HepG2 (cell line): ENCODE data around the gene CLEC16A. TPM values are rescaled to one million over a fixed set of nuclear protein-coding genes. Genes with fewer than 3 reads are reported as not detected.

Source experiments
- AFF4 ChIP-seq: sonication (generic); formaldehyde crosslinking; IDR thresholded peaks from 2 replicates; pipeline ENCODE4 v1.4.0; 2020; ENCODE audit warnings: missing genetic modification reagents
- CREM ChIP-seq, 2 experiments: sonication (generic) in 1 of 2; formaldehyde crosslinking in 1 of 2; IDR thresholded peaks; 2 replicates each; pipeline versions ENCODE4 v1.4.0 to v1.6.1; 2016 to 2020; ENCODE audit warnings: antibody characterized with exemption in 1 of 2, mild to moderate bottlenecking in 1 of 2, missing genetic modification reagents in 1 of 2
- EED ChIP-seq: sonication (generic); formaldehyde crosslinking; IDR thresholded peaks from 2 replicates; pipeline ENCODE4 v1.5.0; 2020; ENCODE audit warnings: mild to moderate bottlenecking, missing genetic modification reagents
- ETS1 ChIP-seq: sonication (generic); formaldehyde crosslinking; IDR thresholded peaks from 2 replicates; pipeline ENCODE4 v1.4.0; 2020; ENCODE audit warnings: missing genetic modification reagents
- HOXA7 ChIP-seq: sonication (generic); formaldehyde crosslinking; IDR thresholded peaks from 2 replicates; pipeline ENCODE4 v1.8.1; 2022; ENCODE audit warnings: mild to moderate bottlenecking, missing genetic modification reagents, moderate library complexity
- MBD4 ChIP-seq: IDR thresholded peaks from 2 replicates; pipeline ENCODE4 v1.6.1; 2012; ENCODE audit warnings: low read length, inconsistent platforms, borderline replicate concordance
- NFE2L1 ChIP-seq: sonication (generic); formaldehyde crosslinking; IDR thresholded peaks from 2 replicates; pipeline ENCODE4 v1.4.0; 2020; ENCODE audit warnings: missing genetic modification reagents, mild to moderate bottlenecking, borderline replicate concordance
- NKX3-1 ChIP-seq: sonication (generic); formaldehyde crosslinking; IDR thresholded peaks from 2 replicates; pipeline ENCODE4 v1.5.0; 2020; ENCODE audit warnings: missing genetic modification reagents
- PHB2 ChIP-seq: fragments of 450-650 bp; IDR thresholded peaks from 2 replicates; pipeline ENCODE4 v1.6.1; 2018; ENCODE audit not compliant: partially characterized antibody
- PRPF4 ChIP-seq: fragments of 200-400 bp; formaldehyde crosslinking; IDR thresholded peaks from 2 replicates; pipeline ENCODE4 v1.6.1; 2016; ENCODE audit warnings: low read length, low read depth; ENCODE audit not compliant: poor library complexity, severe bottlenecking
- ZBTB7A ChIP-seq: sonication (generic); formaldehyde crosslinking; IDR thresholded peaks from 2 replicates; pipeline ENCODE4 v1.8.0; 2022; ENCODE audit warnings: mild to moderate bottlenecking, missing genetic modification reagents
- ZNF205 ChIP-seq: IDR thresholded peaks from 2 replicates; pipeline ENCODE4 v1.6.1; 2018; ENCODE audit warnings: missing biosample characterization, missing genetic modification reagents
- ZNF296 ChIP-seq: sonication (generic); formaldehyde crosslinking; conservative IDR thresholded peaks from 2 replicates; pipeline ENCODE4 v1.5.0; 2020; ENCODE audit warnings: mild to moderate bottlenecking, missing genetic modification reagents
- ZNF362 ChIP-seq: sonication (generic); formaldehyde crosslinking; IDR thresholded peaks from 2 replicates; pipeline ENCODE4 v1.4.0; 2020; ENCODE audit warnings: missing genetic modification reagents, mild to moderate bottlenecking, borderline replicate concordance
- ZNF558 ChIP-seq: sonication (generic); formaldehyde crosslinking; IDR thresholded peaks from 2 replicates; pipeline ENCODE4 v1.9.0; 2022; ENCODE audit warnings: mild to moderate bottlenecking, missing genetic modification reagents, borderline replicate concordance
- ZNF660 ChIP-seq: sonication (generic); formaldehyde crosslinking; IDR thresholded peaks from 2 replicates; pipeline ENCODE4 v1.5.1; 2020; ENCODE audit warnings: mild to moderate bottlenecking, low read depth, missing genetic modification reagents, borderline replicate concordance
- ZNF878 ChIP-seq: sonication (generic); formaldehyde crosslinking; IDR thresholded peaks from 2 replicates; pipeline ENCODE4 v1.8.1; 2023; ENCODE audit warnings: mild to moderate bottlenecking, missing genetic modification reagents, moderate library complexity
- ZSCAN31 ChIP-seq: sonication (generic); formaldehyde crosslinking; IDR thresholded peaks from 2 replicates; pipeline ENCODE4 v1.5.0; 2020; ENCODE audit warnings: low read depth, mild to moderate bottlenecking, missing genetic modification reagents
- polyA plus RNA-seq, 8 experiments: library from polyadenylated mRNA; depleted of rRNA in 3 of 8; stranded (reverse) in 7 of 8; unstranded in 1 of 8; fragments of >200 nt; fragmentation: Illumina TruSeq in 4 of 8; extraction: Trizol in 4 of 8; gene quantifications; 2 replicates each; pipeline versions ENCODE4 v1.2.1 to v1.2.3, GENCODE V29; 2011 to 2016; ENCODE audit warnings: low read depth in 4 of 8, missing spikeins in 1 of 8, mixed read lengths in 1 of 8; ENCODE audit not compliant: insufficient read depth in 1 of 8
- total RNA-seq, 5 experiments: library from RNA; depleted of rRNA; stranded (reverse); fragments of >200 nt; fragmentation: Illumina TruSeq; extraction: Trizol; gene quantifications; 2 replicates each; pipeline ENCODE4 v1.2.3, GENCODE V29; 2016; ENCODE audit warnings: low read depth in 1 of 5
- TF ChIP-seq, protein P1 (sequence below), 2 experiments: sonication (generic) in 1 of 2; formaldehyde crosslinking in 1 of 2; IDR thresholded peaks; 2 replicates each; pipeline versions ENCODE4 v1.4.0 to v1.6.1; 2016 to 2020; ENCODE audit warnings: borderline replicate concordance in 1 of 2, low read depth in 1 of 2, mild to moderate bottlenecking in 1 of 2, missing genetic modification reagents in 1 of 2

Gene CLEC16A
- total and polyA plus RNA-seq, 2 of the 13 experiments (the other 11 are each of a cell fraction or from before 2014, with no cell fraction given) = 8.5 to 10.3 TPM

DNA sequence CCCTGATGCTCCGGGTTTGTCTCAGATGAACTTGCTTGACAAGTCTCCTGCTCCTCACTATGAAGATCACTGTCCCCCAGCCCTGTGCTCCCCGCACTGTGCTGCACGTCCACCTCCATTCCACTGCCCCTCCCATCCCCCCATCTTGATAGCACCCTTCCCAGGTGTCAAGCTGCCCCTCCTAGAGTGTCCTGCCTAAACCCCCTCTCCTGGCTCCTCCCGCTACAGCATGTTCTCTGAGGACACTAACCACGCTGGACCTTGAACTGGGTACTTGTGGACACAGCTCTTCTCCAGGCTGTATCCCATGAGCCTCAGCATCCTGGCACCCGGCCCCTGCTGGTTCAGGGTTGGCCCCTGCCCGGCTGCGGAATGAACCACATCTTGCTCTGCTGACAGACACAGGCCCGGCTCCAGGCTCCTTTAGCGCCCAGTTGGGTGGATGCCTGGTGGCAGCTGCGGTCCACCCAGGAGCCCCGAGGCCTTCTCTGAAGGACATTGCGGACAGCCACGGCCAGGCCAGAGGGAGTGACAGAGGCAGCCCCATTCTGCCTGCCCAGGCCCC lies 20.6 kb upstream of the CLEC16A start (continued):
- TF ChIP-seq, protein P1, sequence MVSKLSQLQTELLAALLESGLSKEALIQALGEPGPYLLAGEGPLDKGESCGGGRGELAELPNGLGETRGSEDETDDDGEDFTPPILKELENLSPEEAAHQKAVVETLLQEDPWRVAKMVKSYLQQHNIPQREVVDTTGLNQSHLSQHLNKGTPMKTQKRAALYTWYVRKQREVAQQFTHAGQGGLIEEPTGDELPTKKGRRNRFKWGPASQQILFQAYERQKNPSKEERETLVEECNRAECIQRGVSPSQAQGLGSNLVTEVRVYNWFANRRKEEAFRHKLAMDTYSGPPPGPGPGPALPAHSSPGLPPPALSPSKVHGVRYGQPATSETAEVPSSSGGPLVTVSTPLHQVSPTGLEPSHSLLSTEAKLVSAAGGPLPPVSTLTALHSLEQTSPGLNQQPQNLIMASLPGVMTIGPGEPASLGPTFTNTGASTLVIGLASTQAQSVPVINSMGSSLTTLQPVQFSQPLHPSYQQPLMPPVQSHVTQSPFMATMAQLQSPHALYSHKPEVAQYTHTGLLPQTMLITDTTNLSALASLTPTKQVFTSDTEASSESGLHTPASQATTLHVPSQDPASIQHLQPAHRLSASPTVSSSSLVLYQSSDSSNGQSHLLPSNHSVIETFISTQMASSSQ (IDR thresholded peaks at IDR 0.05; ENCODE audit: low read depth) = no peak
- TF ChIP-seq, protein P1 (CRISPR knock-in tag; IDR thresholded peaks at IDR 0.05; ENCODE audit: borderline replicate concordance) = peak; percentile 67
- no peak for TF ChIP-seq PHB2
- TF ChIP-seq NFE2L1 = no peak
- 0 out of 2 replicates have a peak, but pooled peaks have one; percentile 23 for TF ChIP-seq CREM (IDR thresholded peaks at IDR 0.05)
- no peak for TF ChIP-seq CREM (CRISPR knock-in tag; IDR thresholded peaks at IDR 0.05)
- no peak for TF ChIP-seq AFF4 (CRISPR knock-in tag)
- TF ChIP-seq ZNF878 (CRISPR knock-in tag) = no peak
- TF ChIP-seq PRPF4 = no peak
- 0 out of 2 replicates have a peak, but pooled peaks have one; percentile 77 for TF ChIP-seq ZBTB7A (CRISPR knock-in tag)
- no peak for TF ChIP-seq EED (CRISPR knock-in tag)
- TF ChIP-seq NKX3-1 (CRISPR knock-in tag) = no peak
- peak; percentile 59; the same call in 1 of the 2 replicates for TF ChIP-seq ZNF362
- TF ChIP-seq MBD4 = no peak
- TF ChIP-seq ZNF296 (CRISPR knock-in tag) = no peak
- no peak for TF ChIP-seq ETS1 (CRISPR knock-in tag)
- TF ChIP-seq HOXA7 = no peak
- TF ChIP-seq ZNF558 (CRISPR knock-in tag) = no peak
- no peak; the same call in 1 of the 2 replicates for TF ChIP-seq ZNF205
- no peak for TF ChIP-seq ZNF660
- no peak for TF ChIP-seq ZSCAN31 (CRISPR knock-in tag)
